ENCODE data around the gene SMIM33.
"Not testable (repeated sequence)": the region's sequence is repeated elsewhere in the genome, so short reads cannot be mapped to it uniquely, and the experiment has no call there.

SMIM33 gene

GRCh38 chr5:139470821-139471300 is at the start of gene SMIM33:
SMIM33 (plus strand) TSS chr5:139471004; CDS start chr5:139471122, 118 bp downstream.
- DNase-seq: no peak

DNA sequence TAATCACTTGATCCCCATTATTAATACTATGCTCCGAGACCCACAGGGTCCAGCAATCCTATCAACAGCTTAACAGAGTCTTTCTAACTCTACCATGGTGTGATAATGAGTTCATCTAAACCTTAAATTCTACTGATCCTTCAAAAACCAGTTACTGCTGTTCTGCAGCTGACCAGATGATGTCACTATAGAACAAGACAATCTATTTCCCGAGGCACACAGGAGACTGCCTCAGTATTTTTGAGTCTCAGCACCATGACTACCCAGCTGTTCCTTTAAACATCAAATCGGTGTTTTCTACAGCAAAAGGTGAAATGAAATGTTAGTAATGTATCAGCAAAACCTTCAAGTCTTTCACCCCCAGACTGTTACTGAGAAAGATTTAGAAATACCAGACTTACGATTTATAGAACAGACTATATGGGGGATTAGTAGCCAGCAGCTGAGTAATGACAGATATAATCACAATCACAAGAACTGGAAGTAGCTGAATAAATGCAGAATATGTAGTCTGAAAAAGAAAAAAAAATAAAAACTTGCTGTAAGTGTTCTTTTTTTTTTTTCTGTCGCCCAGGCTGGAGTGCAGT is 48.4 kb upstream of the SMIM33 start:
- peak; percentile 59 to 89 for DNase-seq

GRCh38 chr5:139425497-139425896 is 45.3 kb upstream of the SMIM33 start:
- DNase-seq: no peak

DNA sequence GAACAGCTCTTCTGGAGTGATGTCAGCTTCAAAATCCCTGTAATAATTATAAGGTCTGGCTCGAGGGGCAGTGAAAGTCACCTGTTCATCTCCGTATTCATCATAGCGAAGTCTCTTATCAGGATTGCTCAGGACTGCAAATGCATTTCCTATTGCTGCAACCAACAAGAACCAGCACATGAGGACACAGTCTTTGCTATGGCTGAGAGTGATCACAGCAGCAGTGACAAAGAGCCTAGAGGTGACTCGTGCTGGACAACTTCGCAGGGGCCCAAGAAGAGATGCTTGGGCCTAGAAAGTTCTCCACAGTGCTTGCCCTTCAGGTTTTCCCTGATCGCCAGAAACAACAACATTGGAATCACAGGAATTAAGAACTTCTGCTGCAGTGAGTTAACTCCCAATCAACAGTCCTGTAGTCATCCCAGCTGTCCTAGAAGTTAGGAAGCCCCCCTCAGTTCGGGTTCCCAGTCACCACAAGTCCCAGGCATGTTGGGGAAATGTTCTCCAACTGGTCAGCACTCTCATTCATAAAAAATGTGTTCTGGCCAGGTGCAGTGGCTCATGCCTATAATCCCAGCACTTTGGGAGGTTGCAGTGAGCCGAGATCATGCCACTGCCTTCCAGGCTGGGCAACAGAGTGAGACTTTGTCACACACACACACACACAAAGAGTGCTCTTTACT is 44.5 kb upstream of the SMIM33 start:
- no peak for DNase-seq

DNA sequence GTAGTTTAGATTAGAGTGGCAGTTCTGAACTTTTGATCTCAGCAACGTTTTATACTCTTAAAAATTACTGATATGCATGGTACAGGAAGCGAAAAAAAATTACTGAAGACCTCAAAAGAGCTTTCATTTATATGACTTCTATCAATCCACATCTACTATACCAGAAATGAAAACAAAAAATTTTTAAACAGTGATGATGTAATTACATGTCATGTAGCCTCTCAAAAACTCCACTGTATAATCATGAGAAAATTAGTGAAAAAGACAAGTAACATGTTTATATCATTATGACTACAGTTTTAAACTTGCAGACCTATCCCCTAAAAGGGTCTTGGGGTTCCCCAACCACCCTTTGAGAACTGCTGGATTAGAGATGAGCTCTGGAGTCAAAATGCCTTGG is 40.8 kb upstream of the SMIM33 start:
- DNase-seq: no peak

GRCh38 chr5:139431706-139432105 is 39.1 kb upstream of the SMIM33 start:
- no peak for DNase-seq

DNA sequence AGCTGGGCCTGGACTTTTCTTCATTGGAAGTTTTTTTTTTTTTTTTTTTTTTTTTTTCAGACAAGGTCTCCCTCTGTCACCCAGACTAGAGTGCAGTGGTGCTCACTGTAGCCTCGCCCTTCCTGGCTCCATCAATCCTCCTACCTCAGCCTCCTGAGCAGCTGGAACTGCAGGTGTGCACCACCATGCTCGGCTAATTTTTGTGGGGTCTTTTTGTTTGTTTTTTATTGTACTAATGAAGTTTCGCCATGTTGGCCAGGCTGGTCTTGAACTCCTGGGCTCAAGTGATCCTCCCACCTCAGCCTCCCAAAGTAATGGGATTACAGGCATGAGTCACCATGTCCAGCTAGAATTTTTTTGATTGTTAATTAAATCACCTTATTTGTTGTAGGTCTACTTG is 35.1 kb upstream of the SMIM33 start:
- DNase-seq: no peak

GRCh38 chr5:139438707-139439012 is 32.1 kb upstream of the SMIM33 start:
- no peak for DNase-seq

DNA sequence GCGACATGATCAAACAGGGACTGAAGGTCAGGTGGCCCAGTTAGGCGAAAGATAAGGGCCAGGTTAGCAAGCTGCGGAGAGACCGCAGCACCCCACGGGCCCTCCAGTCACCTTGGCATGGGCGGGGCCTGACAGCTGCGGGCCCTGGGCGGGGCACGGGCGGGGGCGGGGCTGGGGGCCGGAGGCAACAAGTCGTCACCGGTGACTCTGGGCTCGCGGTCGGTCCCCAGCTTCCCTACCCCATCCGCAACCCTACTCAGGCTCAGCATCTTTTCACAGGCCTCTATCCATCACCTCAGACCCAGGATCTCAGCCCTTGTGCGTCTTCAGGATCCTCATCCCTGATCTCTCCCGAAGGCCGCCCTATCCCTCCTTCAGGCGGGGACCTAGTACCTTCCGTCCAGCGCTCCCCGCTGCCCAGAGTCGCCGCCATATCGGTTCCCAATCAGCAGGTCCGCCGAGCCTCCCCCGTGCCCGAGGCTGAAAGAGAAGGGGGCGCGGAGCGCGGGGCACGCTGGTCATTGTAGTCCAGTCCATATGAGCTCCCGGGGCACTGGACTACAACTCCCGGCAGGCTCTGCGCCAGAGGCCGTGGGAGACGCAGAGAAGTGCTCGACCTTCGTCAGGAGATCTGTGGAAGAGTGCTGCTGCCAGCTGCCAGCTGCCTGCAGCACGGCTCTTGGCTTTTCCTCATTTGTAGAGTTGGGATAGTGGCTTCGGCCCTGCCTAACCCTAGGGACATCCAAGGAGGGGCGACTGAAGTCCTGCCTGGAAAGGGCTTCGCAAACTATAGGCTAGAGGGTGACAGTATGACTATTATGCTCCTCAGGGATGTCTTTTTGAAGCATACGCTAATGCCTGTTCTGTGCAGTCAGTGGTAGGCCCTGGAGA is 31.5 kb upstream of the SMIM33 start, which contains the start of gene DNAJC18:
Gene DNAJC18, minus strand, starts transcription at position 513 of the 891 bp plus-strand sequence. Its CDS starts 80 bp downstream, at position 433.
- DNase-seq: peak; percentile 88 to 93

GRCh38 chr5:139440416-139440815 is 30.4 kb upstream of the SMIM33 start:
- not testable (repeated sequence) for DNase-seq

DNA sequence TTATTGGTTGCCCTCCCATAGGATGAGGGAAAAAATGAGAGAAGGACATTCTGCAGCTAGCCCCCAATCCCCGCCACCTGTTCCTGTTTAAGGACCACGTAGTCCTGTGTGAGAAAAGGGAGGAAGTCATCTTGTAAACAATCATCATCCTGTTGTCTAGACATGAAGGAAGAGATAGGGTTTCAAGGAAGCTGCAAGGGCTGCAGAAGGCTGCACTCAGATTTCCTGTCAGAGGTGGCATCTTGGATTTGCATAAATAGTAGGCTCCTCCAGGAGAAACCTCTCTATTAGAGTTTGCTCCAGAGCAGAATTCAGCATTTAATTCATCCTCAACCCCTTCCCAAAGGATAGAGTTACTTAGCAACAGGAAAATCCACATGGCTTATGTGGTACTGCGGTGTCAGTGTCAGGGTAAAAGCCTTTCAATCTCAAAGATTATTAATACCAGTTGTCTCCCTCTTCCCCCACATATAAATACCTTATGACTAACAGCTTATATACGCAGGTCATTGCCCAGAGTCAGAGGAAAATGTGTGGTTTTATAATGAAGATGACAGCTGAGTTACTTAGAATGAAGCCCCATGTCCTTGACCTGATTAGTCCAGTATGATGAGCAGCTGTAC is 26.9 kb upstream of the SMIM33 start:
- DNase-seq: no peak

GRCh38 chr5:139445325-139446170 is 25.3 kb upstream of the SMIM33 start:
- DNase-seq: no peak

DNA sequence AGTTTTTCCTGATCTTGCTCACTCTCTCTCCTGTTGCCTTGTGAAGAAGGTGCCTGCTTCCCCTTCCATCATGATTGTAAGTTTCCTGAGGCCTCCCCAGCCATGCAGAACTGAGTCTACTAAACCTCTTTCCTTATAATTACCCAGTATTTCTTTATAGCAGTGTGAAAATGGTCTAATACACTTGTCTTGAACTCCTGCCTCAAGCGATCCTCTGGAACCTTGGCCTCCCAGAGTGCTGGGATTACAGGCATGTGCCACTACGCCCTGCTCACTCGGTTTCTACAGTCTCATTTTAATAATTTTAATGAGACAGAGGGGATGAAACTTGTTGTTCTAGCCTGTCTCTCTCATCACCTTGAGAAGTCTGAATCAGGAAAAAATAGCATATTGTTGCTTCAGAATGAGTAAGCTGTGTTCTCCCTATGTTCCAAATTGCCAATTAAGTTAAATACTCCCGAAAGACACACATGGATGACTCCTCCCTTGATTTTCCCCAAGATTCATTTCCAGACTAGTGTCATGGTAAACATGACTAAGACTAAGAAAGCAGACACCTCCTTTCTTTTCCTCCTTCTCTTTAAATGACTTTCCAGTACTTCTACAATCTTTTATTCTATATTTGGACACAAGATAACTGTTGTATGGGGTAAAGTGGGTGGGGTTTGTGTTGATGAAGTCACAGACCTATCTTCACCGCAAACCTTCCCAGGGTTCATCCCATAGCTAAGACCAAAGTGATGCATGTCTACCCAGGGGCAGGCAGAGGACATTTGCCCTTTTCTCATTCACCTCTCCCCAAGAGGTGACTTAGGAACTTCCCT is 23.6 kb upstream of the SMIM33 start:
- DNase-seq: no peak

DNA sequence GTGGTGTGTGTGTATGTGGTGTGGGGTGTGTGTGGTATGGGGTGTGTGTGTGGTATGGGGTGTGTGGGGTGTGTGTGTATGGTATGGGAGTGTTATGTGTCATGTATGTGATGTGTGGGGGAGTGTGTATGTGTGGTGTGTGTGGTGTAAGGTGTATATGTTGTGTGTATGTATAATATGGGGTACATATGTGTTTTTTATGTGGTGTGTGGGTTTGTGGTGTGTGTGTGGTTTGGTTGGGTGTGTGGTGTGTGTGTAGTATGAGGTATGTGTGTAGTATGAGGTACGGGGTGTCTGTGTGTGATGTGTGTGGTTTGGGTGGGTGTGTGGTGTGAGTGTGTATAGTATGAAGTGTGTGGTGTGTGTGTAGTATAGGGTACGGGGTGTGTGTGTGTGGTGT is 19.6 kb upstream of the SMIM33 start:
- DNase-seq: no peak

DNA sequence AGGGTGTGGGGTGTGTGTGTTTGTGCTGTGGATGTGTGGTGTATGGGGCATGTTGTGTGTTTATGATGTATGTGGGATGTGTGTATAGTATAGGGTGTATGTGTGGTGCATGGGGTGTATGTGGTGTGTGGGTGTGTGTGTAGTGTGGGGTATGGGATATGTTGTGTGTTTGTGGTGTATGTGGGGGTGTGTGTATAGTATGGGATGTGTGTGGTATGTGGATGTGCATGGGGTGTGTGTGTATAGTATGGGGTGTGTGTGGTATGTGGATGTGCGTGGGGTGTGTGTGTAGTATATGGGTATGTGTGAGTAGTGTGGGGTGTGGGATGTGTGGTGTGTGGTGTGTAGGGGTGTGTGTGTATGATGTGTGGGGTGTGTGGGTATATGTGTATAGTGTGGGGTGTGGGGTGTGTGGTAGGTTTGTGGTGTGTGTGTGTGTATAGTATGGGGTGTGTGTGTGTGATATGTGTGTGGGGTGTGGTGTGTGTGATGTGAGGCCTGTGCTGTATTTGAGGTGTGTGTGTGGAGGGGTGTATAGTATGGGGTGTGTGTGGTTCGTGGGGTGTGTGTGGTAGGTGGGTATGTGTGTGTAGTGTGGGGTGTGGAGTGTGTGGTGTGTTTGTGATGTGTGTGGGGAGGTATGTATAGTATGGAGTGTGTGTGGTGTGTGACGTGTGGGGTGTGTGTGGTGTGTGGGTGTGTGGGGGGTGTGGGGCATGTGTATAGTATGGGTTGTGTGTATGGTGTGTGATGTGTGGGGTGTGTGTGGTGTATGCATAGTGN is 18.7 kb upstream of the SMIM33 start:
- no peak for DNase-seq

DNA sequence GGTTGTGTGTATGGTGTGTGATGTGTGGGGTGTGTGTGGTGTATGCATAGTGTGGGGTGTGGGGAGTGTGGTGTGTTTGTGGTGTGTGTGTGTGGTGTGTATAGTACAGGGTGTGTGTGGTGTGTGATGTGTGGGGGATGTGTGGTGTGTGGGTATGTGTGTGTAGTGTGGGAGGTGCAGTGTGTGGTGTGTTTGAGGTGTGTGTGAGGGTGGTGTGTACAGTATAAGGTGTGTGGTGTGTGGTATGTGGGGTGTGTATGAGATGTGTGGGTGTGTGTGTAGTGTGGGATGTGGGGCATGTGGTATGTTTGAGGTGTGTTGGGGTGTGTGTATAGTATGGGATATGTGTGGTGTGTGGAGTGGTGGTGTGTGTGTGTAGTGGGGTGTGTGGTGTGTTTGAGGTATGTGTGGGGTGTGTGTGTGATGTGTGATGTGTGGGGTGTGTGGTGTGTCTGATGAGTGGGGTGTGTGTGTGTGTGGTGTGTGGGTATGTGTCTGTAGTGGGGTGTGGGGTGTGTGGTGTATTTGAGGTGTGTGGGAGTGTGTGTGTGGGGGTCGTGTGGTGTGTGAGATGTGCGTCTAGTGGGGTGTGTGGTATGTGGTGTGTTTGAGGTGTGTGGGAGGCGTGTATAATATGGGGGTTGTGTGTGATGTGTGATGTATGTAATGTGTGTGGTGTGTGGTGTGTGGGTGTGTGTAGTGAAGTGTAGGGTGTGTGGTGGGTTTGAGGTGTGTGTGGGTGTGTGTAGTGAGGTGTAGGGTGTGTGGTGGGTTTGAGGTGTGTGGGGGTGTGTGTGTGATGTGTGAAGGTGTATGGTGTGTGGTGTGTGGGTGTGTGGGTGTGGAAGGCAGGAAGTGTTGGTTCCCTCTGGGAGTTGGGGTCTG is 16.9 kb upstream of the SMIM33 start:
- DNase-seq: no peak

DNA sequence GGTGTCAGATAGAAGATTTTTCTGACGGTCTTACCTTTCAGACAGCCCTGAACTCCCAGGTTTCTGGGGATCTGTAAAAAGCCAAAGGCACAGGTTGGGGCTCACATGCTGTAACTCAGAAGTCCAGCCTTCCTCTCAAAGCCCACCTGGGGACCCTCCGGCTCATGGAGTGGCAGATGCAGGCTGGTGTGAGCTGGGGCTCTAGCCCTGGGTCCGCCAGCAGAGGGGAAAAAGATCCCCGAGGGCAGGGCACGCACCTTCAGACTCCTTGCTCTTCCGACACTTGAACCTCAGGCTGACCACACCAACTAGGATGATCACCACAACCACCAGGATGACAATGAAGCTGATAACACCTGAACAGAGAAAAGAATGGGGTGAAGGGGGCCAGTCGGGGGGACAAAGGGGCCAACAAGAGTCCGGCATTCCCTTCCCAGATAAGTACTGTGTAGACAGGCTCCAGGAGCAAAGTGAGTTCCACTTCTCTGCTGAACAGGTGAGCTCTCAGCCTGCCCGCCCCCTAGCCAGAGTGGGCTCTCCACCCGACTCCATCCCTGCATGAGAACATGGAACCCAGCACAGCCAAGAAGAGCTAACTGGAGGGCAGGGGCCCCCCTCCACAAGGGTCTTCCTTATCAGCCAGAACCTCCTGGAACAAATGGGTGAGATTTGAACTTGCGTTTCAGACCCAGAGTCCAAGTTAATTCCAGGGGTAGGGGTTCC is 16.1 kb upstream of the SMIM33 start:
- no peak for DNase-seq

DNA sequence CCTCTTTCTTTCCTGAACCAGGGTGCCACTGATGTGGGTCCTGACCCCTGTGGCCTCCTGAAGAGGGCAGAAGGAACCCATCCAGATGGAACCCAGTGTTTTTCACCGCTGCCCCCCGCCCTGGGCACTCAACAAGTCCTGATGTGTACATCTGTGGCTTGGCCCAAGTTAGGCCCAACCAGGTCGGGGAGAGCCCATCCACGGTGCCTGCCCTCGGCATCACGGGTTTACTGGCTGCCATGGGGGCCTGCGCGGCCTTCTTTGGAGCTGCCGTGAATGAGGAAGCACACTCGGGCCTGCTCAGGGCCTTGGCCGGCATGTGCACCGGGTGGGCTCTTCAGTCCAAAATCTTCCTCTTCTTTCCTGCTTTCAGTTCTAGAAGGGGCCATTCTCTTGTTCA is 14.0 kb upstream of the SMIM33 start:
- DNase-seq: no peak

GRCh38 chr5:139457241-139457640 is 13.6 kb upstream of the SMIM33 start:
- DNase-seq: no peak

All from inflammatory macrophage treated with lipopolysaccharide for 1 hour (primary cell).